ENCODE data around the gene PYGL.
"Not testable (repeated sequence)": the region's sequence is repeated elsewhere in the genome, so short reads cannot be mapped to it uniquely, and the experiment has no call there.

The PYGL gene

GRCh38 chr14:50954811-50955372, 10.6 kb upstream of the PYGL start:
- DNase-seq: peak; percentile 43

GRCh38 chr14:50953502-50953901, 9.2 kb upstream of the PYGL start:
- DNase-seq: no peak

GRCh38 chr14:50951032-50951431, 6.7 kb upstream of the PYGL start:
- DNase-seq: no peak

GRCh38 chr14:50948205-50948604, 3.9 kb upstream of the PYGL start:
- DNase-seq: no peak

- no peak for DNase-seq
Observed at GRCh38 chr14:50947446-50947845, 3.2 kb upstream of the PYGL start.

- DNase-seq: no peak
Observed at GRCh38 chr14:50946234-50946935, 2.1 kb upstream of the PYGL start.

- peak; percentile 63 for DNase-seq
Observed at GRCh38 chr14:50944647-50945413, 547 bp upstream of the PYGL start.

- no peak for DNase-seq
Observed at GRCh38 chr14:50943261-50943942, 881 bp downstream of the PYGL start.

GRCh38 chr14:50941638-50942037, 2.6 kb downstream of the PYGL start:
- not testable (repeated sequence) for DNase-seq

GRCh38 chr14:50941151-50941550, 3.1 kb downstream of the PYGL start:
- no peak for DNase-seq

GRCh38 chr14:50937800-50938199, 6.5 kb downstream of the PYGL start:
- no peak for DNase-seq

GRCh38 chr14:50937325-50937724, 7.0 kb downstream of the PYGL start:
- no peak for DNase-seq

GRCh38 chr14:50936882-50937281, 7.4 kb downstream of the PYGL start:
- DNase-seq: no peak

GRCh38 chr14:50936016-50936340, 8.3 kb downstream of the PYGL start:
- DNase-seq: no peak

GRCh38 chr14:50935126-50936015, 8.9 kb downstream of the PYGL start:
- DNase-seq: no peak

- no peak for DNase-seq
Observed at GRCh38 chr14:50932592-50933495, 11.4 kb downstream of the PYGL start.

GRCh38 chr14:50932156-50932555, 12.1 kb downstream of the PYGL start:
- DNase-seq: no peak

- no peak for DNase-seq
Observed at GRCh38 chr14:50931559-50931958, 12.7 kb downstream of the PYGL start.

GRCh38 chr14:50929506-50929905, 14.8 kb downstream of the PYGL start:
- no peak for DNase-seq

GRCh38 chr14:50928002-50928635, 16.2 kb downstream of the PYGL start:
- DNase-seq: no peak

- DNase-seq: no peak
Observed at GRCh38 chr14:50926851-50927386, 17.4 kb downstream of the PYGL start.

Data from DMS 273 treated with DMSO at 0.1 percent for 48 hours (cell line).